Erythroblast (primary cell): ENCODE results near the gene PTPRU.
"Not testable (repeated sequence)": the region's sequence is repeated elsewhere in the genome, so short reads cannot be mapped to it uniquely, and the experiment has no call there.

Source experiments
- DNase-seq, 2 experiments: peaks; one replicate each; lab custom pipeline; 2025; lab: John Stamatoyannopoulos, UW
- GATA1 ChIP-seq: IDR thresholded peaks from 2 replicates; pipeline ENCODE4 v1.6.1; 2011; ENCODE audit warnings: low read depth, mild to moderate bottlenecking, control low read depth, low read length, moderate library complexity
- POLR2A ChIP-seq: IDR thresholded peaks from 2 replicates; pipeline ENCODE4 v1.6.1; 2011; ENCODE audit warnings: mild to moderate bottlenecking, low read length

Gene PTPRU

DNA sequence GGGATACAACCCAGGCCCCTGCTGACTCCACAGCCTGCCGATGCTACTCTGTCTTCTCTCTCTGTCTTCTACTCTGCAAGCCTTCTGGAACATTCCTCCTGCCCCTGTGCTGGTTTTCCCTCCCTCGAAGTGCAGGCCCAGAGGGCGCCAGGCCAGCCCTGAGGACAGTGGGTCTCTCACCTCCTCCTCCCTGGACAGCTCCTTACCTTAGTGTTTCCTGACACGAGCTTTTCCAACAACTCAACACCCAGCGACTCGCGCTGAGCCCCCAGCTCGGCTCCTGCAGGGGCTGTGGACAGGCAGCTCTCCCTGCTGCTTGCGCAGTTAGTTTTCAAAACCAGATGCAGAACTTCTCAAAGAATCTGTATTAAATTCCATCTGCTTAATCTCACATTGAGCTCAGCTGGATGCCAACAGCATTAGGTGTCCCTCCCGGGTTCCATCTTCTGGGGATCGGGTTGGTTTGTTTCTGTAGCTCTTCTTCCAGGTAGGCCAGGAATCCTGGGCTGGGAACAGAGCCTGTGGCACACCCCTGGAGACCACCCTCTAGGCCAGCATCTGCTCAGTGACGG lies 54.2 kb downstream of the PTPRU start:
- DNase-seq: no peak
- TF ChIP-seq POLR2A (no peak), GATA1 (no peak)

DNA sequence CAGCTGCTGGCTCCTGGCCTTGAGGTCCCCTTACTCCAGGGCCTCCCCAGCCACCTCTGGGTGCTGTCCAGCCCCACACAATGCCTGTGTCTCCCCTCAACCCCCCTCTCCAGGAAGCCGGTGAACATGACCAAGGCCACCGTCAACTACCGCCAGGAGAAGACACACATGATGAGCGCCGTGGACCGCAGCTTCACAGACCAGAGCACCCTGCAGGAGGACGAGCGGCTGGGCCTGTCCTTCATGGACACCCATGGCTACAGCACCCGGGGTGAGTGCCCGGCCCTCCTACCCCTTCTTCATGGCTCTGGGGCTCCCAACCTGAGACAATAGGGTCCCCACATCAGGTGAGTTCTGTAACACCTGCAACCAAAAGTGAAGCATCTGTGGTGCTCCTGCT lies 55.4 kb downstream of the PTPRU start:
- TF ChIP-seq POLR2A: no peak
- TF ChIP-seq GATA1: no peak
- no peak for DNase-seq

- TF ChIP-seq POLR2A (no peak), GATA1 (no peak)
- no peak for DNase-seq
Measured at GRCh38 chr1:29292344-29292743, 56.0 kb downstream of the PTPRU start.

GRCh38 chr1:29297450-29297849 lies 61.1 kb downstream of the PTPRU start:
- DNase-seq: no peak
- TF ChIP-seq GATA1: no peak
- no peak for TF ChIP-seq POLR2A

DNA sequence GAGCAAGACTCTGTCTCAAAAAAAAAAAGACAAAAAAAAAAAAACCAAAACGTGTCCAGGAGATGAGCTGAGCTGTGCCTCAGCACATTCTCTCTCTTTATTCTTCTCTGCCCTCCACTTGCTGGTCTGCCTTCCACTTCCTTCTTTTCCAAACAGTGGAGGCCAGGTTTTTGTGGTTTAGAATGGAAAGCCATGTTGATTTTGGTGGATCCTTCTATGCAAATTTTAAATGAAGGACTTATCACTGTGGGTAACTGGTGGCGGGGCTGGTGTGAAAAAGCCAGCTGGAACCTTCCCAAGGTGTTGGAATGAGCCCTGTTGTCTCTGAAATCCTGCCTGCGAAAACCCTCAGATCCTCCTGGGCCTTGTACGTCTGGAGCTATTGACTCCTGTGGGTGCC lies 61.9 kb downstream of the PTPRU start:
- no peak for TF ChIP-seq POLR2A
- no peak for TF ChIP-seq GATA1
- no peak for DNase-seq

DNA sequence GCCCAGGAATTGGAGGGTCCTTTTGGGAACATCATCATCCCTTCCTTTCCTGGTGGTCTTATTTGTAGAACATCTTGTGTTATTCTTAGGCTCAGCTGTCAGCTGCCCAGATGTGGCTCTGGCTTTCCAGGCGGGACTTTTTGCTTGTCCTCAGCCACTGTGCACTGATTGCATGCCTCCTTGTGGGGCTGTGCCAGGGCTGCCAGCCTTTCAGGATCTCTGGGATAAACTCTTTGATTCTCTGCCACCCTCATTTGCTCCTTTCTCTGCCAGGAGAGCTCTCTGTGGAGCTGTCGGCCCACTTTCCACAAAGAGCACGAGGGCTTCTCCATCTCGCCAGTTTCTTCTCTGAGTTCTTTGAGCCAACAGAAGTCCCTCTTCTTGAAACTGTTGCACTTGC lies 63.1 kb downstream of the PTPRU start:
- TF ChIP-seq POLR2A (no peak), GATA1 (no peak)
- DNase-seq: no peak

- not testable (repeated sequence) for DNase-seq
Measured at GRCh38 chr1:29301732-29302131, 65.4 kb downstream of the PTPRU start.

DNA sequence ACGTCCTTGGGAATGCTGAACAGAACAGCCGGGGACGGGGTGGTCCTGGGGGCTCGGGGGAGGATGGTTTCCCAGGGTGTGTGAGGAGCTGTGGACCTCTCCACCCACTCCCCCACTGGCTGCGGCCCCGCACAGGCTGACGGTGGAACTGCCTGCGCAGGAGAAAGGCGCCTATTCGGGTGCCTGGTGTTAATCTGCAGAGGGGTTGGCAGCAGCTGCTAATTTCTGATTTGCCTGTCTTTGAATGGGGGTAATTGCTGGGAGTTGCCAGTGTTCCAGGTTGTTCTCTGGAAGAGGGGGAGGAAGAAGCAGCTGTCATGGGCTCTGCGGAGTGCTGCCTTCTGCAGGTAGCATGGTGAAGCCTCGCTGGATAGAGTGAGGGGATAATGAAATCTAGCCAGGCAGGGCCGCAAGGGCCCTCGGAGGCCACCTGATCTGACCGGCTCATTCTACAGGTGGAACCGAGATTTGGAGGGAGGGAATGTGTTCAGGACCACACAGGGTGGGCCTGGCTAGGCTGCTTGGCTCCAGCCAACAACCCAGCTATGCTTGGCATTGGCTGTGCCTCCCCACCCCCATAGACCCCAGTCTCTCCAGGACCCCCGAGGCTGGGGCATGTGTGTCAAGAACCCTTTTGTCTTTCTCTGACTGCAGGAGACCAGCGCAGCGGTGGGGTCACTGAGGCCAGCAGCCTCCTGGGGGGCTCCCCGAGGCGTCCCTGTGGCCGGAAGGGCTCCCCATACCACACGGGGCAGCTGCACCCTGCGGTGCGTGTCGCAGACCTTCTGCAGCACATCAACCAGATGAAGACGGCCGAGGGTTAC lies 67.1 kb downstream of the PTPRU start:
- TF ChIP-seq POLR2A: no peak
- no peak for TF ChIP-seq GATA1
- no peak for DNase-seq

DNA sequence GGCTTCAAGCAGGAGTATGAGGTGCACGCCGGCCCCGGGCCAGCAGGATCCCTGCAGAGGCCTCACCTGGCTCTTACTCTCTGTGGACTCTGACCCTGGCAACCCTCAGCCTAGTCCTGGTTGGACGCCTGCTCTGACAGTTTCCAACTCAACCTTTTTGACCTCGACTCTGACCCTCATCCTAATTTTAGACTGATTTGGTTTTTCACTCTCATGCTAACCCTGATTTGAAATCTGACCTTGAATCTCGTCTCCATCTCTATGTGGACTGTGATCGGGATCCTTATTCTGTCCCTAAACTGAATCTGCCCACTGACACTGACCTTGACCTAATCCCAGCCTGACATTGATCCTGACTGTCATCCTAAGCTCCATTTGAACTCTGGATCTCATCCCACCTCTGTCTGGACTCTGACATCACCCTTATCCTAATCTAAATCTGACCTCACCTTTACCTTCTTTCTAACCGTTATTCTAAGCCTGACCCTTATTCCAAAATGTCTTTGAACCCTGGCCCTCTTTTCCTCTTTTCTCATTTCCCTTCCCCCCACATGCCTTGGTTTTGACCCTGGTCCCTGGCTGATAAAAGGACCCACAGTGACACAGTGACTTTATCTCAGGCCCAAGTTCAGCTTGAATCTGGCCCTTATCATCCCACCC lies 67.8 kb downstream of the PTPRU start:
- TF ChIP-seq POLR2A (no peak), GATA1 (no peak)
- no peak for DNase-seq

DNA sequence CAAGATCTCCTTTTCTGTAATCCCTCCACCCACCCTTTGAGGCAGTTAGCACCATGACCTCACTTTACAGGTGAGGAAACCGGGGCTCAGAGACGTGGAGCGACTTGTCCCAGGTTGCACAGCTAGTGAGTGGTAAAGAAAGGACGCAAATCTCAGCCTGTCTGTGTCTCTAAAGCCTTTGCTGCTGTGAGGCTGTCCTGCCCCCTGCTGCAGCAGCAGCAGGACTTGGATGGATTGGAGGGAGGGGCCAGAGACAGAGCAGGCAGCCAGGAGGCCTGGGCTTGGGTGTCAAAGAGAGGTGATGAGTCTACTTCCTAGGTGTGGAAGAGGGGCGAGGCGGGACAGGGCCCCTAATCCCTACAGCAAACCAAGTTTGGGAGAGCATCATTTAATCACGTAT lies 69.6 kb downstream of the PTPRU start:
- no peak for DNase-seq

DNA sequence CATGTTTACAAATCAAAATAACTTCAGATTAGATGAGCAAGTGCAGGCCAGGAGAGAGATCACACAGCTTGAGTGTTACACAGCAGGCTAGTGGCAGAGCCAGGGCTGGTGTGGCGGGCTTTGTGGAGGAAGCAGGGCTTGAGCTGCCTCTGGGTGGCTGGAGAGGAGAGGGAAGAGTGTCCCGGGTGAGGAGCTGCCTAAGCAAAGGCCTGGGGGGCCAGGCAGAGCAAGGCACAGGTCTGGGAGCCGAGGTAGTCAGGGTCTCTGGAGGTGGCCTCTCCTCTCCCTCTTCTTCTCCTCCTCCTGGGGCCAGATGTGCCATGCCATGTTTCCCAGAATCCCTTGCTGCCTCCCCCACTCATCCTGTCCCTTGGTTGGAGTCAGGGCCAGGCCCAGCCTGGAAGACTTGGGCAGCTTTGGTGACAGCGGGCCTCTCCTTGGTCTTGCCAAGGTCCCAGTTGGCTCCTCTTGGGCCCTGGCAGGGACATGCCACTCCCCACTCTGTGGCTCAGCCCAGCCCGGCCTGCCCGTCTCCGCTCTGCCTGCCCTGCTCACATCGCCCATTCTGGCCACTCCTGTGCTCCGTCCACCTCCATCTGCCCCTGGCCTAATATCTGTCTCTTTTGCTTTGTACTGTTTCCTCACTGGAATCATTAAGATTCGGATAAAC lies 70.3 kb downstream of the PTPRU start:
- no peak for TF ChIP-seq POLR2A
- DNase-seq: no peak

More for the DNA sequence above, 69.6 kb downstream of the PTPRU start:
- TF ChIP-seq GATA1: no peak
- no peak for TF ChIP-seq POLR2A

GRCh38 chr1:29309075-29309474 lies 72.8 kb downstream of the PTPRU start:
- TF ChIP-seq GATA1 (no peak), POLR2A (no peak)
- DNase-seq: no peak

- no peak for TF ChIP-seq GATA1
- no peak for TF ChIP-seq POLR2A
Measured at GRCh38 chr1:29309621-29310020, 73.3 kb downstream of the PTPRU start.

DNA sequence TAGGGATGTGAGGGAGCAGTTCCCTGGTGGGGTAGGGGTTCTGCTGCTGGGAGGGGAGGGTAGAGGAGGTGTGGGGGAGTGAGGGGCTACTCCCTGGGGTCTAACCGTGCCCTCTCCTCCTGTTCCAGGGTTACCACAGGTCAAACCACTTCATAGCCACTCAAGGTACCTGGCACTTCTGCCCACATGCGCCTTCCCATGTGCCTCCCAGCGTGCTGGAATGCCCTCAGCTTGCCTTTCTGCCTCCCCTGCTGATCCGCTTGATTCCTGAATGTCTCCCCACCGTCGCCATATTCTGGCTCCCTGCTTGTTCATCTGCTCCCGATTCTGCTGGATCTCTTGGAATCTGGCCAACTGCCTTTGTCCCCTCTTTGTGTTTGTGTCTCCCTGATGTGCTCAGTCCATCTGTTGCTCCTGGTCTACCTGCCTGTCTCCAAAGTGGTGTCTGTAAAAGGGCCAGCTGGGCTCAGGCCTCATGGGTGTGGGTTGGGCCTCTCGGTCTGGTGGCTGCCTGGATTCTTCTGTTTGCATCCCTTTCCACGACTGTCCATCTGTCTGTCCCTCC lies 74.4 kb downstream of the PTPRU start:
- no peak for DNase-seq
- TF ChIP-seq POLR2A (no peak), GATA1 (no peak)

More at GRCh38 chr1:29309621-29310020, 73.3 kb downstream of the PTPRU start:
- DNase-seq: no peak
